ENCODE results near the gene MYO19. TPM values are rescaled to one million over a fixed set of nuclear protein-coding genes. Genes with fewer than 3 reads are reported as not detected.

Gene MYO19, protein sequence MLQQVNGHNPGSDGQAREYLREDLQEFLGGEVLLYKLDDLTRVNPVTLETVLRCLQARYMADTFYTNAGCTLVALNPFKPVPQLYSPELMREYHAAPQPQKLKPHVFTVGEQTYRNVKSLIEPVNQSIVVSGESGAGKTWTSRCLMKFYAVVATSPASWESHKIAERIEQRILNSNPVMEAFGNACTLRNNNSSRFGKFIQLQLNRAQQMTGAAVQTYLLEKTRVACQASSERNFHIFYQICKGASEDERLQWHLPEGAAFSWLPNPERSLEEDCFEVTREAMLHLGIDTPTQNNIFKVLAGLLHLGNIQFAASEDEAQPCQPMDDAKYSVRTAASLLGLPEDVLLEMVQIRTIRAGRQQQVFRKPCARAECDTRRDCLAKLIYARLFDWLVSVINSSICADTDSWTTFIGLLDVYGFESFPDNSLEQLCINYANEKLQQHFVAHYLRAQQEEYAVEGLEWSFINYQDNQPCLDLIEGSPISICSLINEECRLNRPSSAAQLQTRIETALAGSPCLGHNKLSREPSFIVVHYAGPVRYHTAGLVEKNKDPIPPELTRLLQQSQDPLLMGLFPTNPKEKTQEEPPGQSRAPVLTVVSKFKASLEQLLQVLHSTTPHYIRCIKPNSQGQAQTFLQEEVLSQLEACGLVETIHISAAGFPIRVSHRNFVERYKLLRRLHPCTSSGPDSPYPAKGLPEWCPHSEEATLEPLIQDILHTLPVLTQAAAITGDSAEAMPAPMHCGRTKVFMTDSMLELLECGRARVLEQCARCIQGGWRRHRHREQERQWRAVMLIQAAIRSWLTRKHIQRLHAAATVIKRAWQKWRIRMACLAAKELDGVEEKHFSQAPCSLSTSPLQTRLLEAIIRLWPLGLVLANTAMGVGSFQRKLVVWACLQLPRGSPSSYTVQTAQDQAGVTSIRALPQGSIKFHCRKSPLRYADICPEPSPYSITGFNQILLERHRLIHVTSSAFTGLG
- total RNA-seq = 46.4 and 51.7 TPM in 2 replicates

DNA sequence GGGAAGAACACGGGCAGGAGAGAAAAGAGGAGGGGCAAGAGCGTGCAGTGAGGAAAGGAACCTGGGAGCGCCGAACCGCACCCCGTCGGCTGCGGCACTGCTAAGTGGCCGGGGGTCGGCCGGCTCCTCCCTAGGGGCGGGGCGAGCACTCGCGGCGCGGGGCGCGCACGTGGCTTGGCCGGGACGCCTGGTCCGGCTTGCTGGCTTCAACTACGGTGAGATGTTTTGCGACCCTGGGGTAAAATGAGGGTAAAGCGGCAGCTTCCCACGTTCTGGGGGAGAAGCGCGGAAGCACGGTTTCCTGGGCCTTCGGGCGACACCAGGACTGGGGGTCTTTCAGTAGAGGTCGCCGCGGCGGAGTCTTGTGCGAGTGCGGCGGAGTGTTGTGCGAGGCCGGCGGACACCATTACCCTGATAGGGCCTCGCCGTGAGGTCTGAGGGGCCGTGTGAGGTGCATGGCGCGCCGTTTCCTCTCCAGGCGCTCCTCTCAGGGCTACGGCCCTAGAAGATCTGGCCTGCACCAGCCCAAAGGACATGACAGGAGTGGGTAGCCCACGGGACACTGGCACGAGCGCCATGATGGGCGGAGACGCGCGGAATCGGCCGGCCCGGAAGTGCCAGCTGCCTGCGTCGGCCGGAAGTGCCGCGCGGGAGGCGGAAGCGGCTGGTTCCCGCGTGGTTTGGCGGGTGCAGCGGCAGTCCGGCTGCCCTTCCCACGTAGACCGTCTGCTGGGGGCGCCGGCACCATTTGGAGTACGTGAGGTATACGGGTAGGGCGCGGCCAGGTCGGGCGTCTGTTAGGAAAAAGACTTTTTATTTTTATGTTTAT, at the start of gene MYO19, which contains the start of gene PIGW:
Gene MYO19 (minus strand): TSS at position 29 of the 829 bp plus-strand sequence. CDS start 2,330 bp downstream, outside the sequence.
Gene PIGW (plus strand): TSS at position 148 of the 829 bp plus-strand sequence. CDS start 2,115 bp downstream, outside the sequence.

DNA sequence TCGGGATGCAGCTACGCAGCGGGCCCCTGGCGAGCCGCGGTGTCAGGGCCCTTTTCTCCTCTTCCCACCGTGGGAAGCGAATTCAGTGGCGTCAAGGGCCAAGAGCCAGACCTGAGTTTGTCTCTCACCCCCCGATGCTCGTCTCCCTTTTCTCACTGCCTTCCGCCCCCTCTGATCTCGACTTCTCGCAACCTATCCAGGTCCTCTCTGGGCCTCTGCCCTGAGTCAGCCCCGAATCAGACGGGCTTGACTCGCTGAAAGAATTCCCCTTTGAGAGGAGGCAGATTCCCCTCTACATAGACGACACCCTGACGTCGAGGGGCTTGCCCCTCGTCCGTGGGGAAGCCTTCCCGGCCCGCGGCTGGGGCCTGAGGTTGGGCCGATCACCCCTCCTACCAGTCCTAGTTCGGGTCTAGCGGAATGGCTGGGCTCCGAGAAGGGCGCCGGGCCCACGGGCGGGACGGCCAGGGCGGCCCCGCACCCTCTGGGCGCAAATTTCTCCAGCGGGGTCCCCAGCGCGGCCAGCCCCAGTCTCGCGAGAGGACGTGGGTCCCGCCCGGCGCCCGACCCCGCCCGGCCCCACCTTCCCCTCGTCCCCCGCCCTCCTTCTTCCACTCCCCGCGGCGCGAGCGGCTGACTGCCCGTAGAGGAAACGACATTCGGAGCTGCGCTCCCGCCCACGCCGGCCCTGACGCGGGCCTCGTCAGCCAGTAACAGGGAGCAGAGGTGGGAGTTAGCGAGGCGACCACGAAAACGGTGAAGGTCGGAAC, 9.8 kb upstream of the MYO19 start, which contains the start of gene GGNBP2:
Gene GGNBP2 (plus strand): TSS at position 613 of the 770 bp plus-strand sequence. CDS start 806 bp downstream, outside the sequence.

DNA sequence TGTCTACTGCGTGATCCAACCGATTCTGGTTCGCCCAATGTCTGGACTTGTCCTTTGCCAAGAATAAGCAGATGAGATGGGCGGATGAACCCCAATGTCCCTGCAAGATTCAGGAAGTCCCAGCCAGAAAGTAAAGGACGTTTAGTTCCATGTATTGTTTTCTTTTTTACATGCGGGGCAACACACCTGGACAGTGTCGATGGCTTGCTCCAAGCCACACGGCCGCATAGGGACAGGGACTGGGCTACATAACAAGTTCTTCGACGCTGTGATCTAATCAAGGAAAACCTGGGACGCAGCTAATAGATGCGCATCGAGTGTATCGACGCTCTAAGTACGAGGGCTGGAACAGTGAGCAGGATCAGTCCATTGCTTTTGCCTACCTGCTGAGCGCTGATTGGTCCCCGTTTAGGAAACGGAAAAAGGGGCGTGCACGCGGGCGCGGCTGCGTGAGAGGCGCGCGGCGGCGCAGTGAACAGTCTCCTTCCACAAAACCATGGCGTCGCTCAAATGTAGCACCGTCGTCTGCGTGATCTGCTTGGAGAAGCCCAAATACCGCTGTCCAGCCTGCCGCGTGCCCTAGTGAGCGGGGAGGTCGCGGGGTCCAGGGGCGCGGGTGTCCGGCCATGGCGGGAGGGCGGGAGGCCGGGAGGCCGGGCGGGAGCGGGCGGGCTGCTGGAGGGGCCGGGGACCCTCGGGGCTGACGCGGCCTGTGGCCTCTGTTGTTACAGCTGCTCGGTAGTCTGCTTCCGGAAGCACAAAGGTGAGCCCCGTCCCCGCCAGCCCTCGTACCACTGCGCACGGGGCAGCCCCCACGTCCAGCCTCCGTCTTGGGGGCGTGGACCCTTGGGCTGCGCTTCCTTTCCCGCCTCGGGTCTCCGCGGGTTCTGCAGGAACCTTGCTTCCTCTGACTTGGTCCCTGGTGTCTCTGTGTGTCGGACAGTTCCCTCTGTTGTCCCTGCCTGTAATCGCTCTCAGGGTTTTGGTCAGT, 48.2 kb downstream of the MYO19 start, which contains the start of gene ZNHIT3:
Gene ZNHIT3 (plus strand): TSS at position 478 of the 991 bp plus-strand sequence. CDS start 19 bp downstream, at position 497.

Other genes starting within 250 kb of the MYO19 start
- not detected in 2 replicates for gene TBC1D3G, start 211.0 kb downstream of the MYO19 start, total RNA-seq
- gene TBC1D3H, start 146.4 kb downstream of the MYO19 start, total RNA-seq = not detected in 2 replicates
- 37.1 and 41.9 TPM in 2 replicates for gene ZNHIT3, start 48.2 kb downstream of the MYO19 start, total RNA-seq
- gene PIGW, start 119 bp upstream of the MYO19 start, total RNA-seq = 8.1 and 10.5 TPM in 2 replicates
- 54.6 and 68.8 TPM in 2 replicates for gene GGNBP2, start 10.1 kb upstream of the MYO19 start, total RNA-seq
- 7.8 and 10.2 TPM in 2 replicates for gene DHRS11, start 57.0 kb upstream of the MYO19 start, total RNA-seq
- 5.8 and 7.0 TPM in 2 replicates for gene MRM1, start 66.7 kb upstream of the MYO19 start, total RNA-seq